Esophagus muscularis mucosa (tissue), 2 donors: ENCODE measurements around the gene LFNG.

Experiments
- POLR2A ChIP-seq: fragments of 450-650 bp; IDR thresholded peaks from one replicate; pipeline ENCODE4 v1.6.1; 2017; ENCODE audit warnings: antibody characterized with exemption, moderate library complexity, mild to moderate bottlenecking, low read depth
- POLR2AphosphoS5 ChIP-seq, 2 donors: sonication (generic); formaldehyde crosslinking; IDR thresholded peaks; one replicate each; pipeline ENCODE4 v1.6.1; 2017; ENCODE audit warnings: antibody characterized with exemption in 2 of 2

DNA sequence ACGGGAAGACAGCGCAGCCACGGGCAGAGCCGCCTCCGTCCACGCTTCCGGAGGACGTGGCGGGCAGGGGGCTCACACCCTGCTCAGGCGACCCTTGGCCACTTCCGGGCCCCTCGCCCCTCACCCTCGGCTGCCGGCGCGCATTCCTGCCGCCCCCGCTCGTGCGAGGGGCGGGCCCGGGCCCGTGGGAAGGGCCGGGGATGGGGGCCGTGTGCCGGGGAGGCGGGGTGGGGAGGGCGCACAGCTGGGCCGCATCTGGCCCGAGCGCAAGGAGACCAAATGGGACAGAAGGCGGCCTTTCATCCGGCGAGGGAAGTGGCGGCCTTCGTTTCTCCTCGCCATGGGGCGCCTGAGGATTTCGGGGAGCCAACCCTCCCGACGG, 846 bp upstream of the LFNG start:
- TF ChIP-seq POLR2AphosphoS5 (IDR thresholded peaks at IDR 0.05) = no peak
- no peak for TF ChIP-seq POLR2A
